Measurements from ENCODE around the gene NTM. TPM values are rescaled to one million over a fixed set of nuclear protein-coding genes. Genes with fewer than 3 reads are reported as not detected.

The NTM gene
- total and polyA plus RNA-seq, 9 donors: 0.16 to 8.5 (median 0.55) TPM; not detected in 3

DNA sequence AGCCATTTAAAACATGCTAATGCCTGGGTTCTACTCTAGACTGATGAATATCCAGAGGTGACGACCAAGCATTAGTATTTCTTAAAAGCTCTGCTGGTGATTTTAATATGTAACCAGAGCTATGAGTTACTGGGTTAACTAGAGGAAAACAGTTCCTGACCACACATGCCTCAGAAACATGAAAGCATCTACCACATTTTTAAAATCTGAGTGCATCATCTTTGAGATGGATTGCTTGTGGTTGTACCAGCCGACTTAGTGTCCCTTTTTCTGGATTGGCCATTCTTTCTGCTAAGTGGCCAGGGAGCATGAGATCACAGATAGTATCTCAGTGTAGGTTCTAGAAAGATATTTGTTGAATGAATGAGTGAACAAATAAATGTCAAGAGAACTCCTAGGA, 152.4 kb downstream of the NTM start:
- H3K4me1 ChIP-seq (ENCODE audit: insufficient read depth): no peaks in the 10 kb centered on the region
- no peaks in the 10 kb centered on the region for H3K27me3 ChIP-seq
- DNase-seq: no peak
- no peaks in the 10 kb centered on the region for H3K36me3 ChIP-seq
- H3K9me3 ChIP-seq: no peaks in the 10 kb centered on the region
- TF ChIP-seq, protein P1, sequence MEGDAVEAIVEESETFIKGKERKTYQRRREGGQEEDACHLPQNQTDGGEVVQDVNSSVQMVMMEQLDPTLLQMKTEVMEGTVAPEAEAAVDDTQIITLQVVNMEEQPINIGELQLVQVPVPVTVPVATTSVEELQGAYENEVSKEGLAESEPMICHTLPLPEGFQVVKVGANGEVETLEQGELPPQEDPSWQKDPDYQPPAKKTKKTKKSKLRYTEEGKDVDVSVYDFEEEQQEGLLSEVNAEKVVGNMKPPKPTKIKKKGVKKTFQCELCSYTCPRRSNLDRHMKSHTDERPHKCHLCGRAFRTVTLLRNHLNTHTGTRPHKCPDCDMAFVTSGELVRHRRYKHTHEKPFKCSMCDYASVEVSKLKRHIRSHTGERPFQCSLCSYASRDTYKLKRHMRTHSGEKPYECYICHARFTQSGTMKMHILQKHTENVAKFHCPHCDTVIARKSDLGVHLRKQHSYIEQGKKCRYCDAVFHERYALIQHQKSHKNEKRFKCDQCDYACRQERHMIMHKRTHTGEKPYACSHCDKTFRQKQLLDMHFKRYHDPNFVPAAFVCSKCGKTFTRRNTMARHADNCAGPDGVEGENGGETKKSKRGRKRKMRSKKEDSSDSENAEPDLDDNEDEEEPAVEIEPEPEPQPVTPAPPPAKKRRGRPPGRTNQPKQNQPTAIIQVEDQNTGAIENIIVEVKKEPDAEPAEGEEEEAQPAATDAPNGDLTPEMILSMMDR (IDR thresholded peaks at IDR 0.05): no peak
- no peak for TF ChIP-seq POLR2A (IDR thresholded peaks at IDR 0.05)
- TF ChIP-seq EP300 (IDR thresholded peaks at IDR 0.05): no peak
- H3K4me3 ChIP-seq: no peak overlapping the region
- intact Hi-C loops (cut with DNase I): no loop called here
- 59 to 84% (median 82%) methylated on average over 2 of the region's 2 CpGs for WGBS, 3 donors
- no peak overlapping the region for H3K27ac ChIP-seq

DNA sequence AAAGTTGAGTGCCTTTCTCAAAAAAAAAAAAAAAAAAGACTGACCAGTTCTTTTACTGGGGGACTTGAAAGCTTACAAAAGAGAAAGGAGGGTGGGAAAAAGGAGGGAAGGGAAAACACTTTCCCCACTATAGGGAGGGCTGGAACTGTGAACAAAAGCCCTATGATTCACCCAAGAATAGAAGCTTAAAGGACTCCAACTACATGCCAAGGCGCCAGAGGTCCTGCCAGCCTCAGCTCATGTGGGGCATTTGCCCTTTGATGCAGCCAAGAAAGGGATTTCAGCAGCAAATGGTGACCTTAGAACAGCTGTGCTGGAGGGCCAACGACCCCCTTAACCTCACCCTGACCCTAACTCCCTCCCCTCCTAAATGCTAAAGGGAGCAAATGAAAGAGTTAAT, 160.0 kb downstream of the NTM start:
- Histone ChIP-seq H3K27me3 (no peaks in the 10 kb centered on the region), H3K4me3 (no peak overlapping the region), H3K4me1 (ENCODE audit: insufficient read depth) (no peaks in the 10 kb centered on the region), H3K27ac (no peak overlapping the region), H3K36me3 (no peaks in the 10 kb centered on the region), H3K9me3 (no peaks in the 10 kb centered on the region)
- no peak for TF ChIP-seq EP300 (IDR thresholded peaks at IDR 0.05)
- no peak for TF ChIP-seq POLR2A (IDR thresholded peaks at IDR 0.05)
- TF ChIP-seq, protein P1 (IDR thresholded peaks at IDR 0.05): no peak
- intact Hi-C loops (cut with DNase I): no loop called here
- 43 to 53% (median 47%) methylated on average over 2 of the region's 2 CpGs for WGBS, 3 donors
- DNase-seq: no peak

DNA sequence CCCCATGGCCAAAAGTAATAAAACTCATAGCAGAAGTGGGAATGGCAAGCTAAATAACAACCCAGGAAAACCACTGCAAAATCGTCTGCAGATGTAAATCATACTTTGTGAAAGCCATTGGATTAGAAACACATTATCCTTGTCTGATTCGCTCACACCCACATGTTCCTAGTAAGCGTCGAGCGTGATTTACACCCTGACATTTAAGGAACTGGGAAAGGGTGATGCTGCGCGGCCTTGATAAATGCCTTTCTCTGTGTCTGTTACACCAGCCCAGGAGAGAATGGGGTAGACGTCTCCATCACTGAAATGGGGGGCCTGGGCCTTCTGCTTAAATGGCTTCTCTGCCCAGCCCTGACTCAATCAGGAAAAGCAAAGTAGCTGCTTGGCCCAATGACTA, 162.7 kb downstream of the NTM start:
- TF ChIP-seq, protein P1 (IDR thresholded peaks at IDR 0.05): no peak
- no peak for TF ChIP-seq POLR2A (IDR thresholded peaks at IDR 0.05)
- no peak for TF ChIP-seq EP300 (IDR thresholded peaks at IDR 0.05)
- Histone ChIP-seq H3K27me3 (no peaks in the 10 kb centered on the region), H3K27ac (no peak overlapping the region), H3K9me3 (no peaks in the 10 kb centered on the region), H3K4me3 (no peak overlapping the region), H3K4me1 (ENCODE audit: insufficient read depth) (no peaks in the 10 kb centered on the region), H3K36me3 (no peaks in the 10 kb centered on the region)
- intact Hi-C loops (cut with DNase I): no loop called here
- WGBS, 3 donors: 73 to 90% (median 84%) methylated on average over 8 of the region's 8 CpGs
- no peak for DNase-seq

DNA sequence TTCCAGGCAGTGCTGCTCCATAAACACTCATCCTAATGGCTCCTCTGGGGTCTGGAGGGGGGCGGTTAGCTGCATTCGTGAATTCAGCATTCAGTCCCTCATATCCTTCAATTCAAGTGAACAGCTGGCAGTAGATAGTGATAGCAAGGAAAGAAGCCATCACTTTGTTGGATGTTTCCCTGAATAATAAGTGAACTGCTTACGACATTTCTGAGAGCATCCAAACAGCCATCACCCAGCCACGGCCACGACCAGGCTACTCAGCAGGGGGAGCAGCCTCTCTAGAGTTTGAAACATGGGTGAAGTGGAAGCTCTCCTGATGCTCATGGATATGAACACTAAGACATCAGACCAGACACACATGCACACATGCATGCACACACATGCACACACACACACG, 163.6 kb downstream of the NTM start:
- TF ChIP-seq EP300 (IDR thresholded peaks at IDR 0.05) (no peak), POLR2A (IDR thresholded peaks at IDR 0.05) (no peak)
- TF ChIP-seq, protein P1 (IDR thresholded peaks at IDR 0.05): no peak
- Histone ChIP-seq H3K27ac (no peak overlapping the region), H3K36me3 (no peaks in the 10 kb centered on the region), H3K27me3 (no peaks in the 10 kb centered on the region), H3K9me3 (no peaks in the 10 kb centered on the region), H3K4me3 (no peak overlapping the region), H3K4me1 (ENCODE audit: insufficient read depth) (no peaks in the 10 kb centered on the region)
- 44 to 59% (median 52%) methylated on average over 6 of the region's 6 CpGs for WGBS, 3 donors
- no peak for DNase-seq
- intact Hi-C loops (cut with DNase I): no loop called here

DNA sequence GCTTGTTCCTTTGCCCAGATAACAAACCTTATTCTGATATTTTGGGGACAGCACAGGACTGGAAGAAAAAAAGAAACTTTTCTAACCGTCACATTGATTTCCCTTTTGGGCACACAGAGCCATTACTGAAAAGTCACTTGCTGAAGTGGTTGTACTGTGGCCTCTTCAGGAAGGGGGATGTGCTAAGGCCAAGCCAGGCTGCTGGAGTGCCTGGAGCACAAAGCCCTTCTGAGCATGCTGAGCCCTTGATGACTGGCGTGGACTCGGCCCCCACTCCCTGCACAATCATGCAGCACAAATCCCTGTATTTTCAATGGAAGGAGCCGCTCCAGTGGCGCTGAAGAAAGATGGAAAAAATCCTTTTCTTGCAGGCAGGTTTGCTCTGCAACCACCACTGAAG, 164.2 kb downstream of the NTM start:
- intact Hi-C loops (cut with DNase I): no loop called here
- H3K36me3 ChIP-seq: no peaks in the 10 kb centered on the region
- H3K9me3 ChIP-seq: no peaks in the 10 kb centered on the region
- DNase-seq: no peak
- H3K27ac ChIP-seq: no peak overlapping the region
- H3K4me1 ChIP-seq (ENCODE audit: insufficient read depth): no peaks in the 10 kb centered on the region
- no peaks in the 10 kb centered on the region for H3K27me3 ChIP-seq
- no peak overlapping the region for H3K4me3 ChIP-seq
- 87 to 93% (median 91%) methylated on average over 5 of the region's 5 CpGs for WGBS, 3 donors
- TF ChIP-seq EP300 (IDR thresholded peaks at IDR 0.05) (no peak), POLR2A (IDR thresholded peaks at IDR 0.05) (no peak)
- TF ChIP-seq, protein P1 (IDR thresholded peaks at IDR 0.05): no peak
